Heart right ventricle (tissue), 16 donors: ENCODE data around the gene MEIS3. TPM values are rescaled to one million over a fixed set of nuclear protein-coding genes. Genes with fewer than 3 reads are reported as not detected.

ENCODE experiments used
- ATAC-seq, 8 donors: fragments of 200-7000 bp; cut with Tn5 transposase; one replicate each; pipeline ENCODE4 v1.9.1; 2020; ENCODE audit warnings: mild to moderate bottlenecking in 8 of 8, moderate library complexity in 8 of 8, moderate number of reproducible peaks in 1 of 8
- DNase-seq, 2 donors: peaks; one replicate each; pipeline ENCODE4 v3.0.0-alpha.2; 2020
- H3K27ac ChIP-seq, 10 donors: fragments of 200-600 bp; sonication (generic) in 2 of 10; one replicate each; pipeline versions ENCODE4 v1.5.0 to v1.8.0; 2020 to 2022; ENCODE audit warnings: mild to moderate bottlenecking in 3 of 10
- H3K27me3 ChIP-seq, 7 donors: fragments of 200-600 bp; one replicate each; pipeline ENCODE4 v1.8.0; 2021 to 2022; ENCODE audit warnings: mild to moderate bottlenecking in 2 of 7
- H3K36me3 ChIP-seq, 9 donors: fragments of 200-600 bp; sonication (generic) in 1 of 9; one replicate each; pipeline versions ENCODE4 v1.5.0 to v1.8.0; 2020 to 2022; ENCODE audit warnings: mild to moderate bottlenecking in 2 of 9
- H3K4me1 ChIP-seq, 9 donors: fragments of 200-600 bp; sonication (generic) in 1 of 9; one replicate each; pipeline versions ENCODE4 v1.5.0 to v1.8.0; 2020 to 2022; ENCODE audit warnings: mild to moderate bottlenecking in 4 of 9
- H3K4me3 ChIP-seq, 10 donors: fragments of 200-600 bp; sonication (generic) in 2 of 10; one replicate each; pipeline versions ENCODE4 v1.5.0 to v1.8.0; 2020 to 2022; ENCODE audit warnings: mild to moderate bottlenecking in 7 of 10, moderate library complexity in 2 of 10
- H3K9me3 ChIP-seq, 11 donors: fragments of 200-600 bp in 10 of 11; sonication (generic) in 2 of 11; one replicate each; pipeline versions ENCODE4 v1.5.0 to v1.8.0; 2013 to 2022; ENCODE audit warnings: mild to moderate bottlenecking in 2 of 11, control low read depth in 1 of 11, moderate library complexity in 1 of 11
- CTCF ChIP-seq, 9 donors: fragments of 200-600 bp; sonication (generic) in 2 of 9; IDR thresholded peaks; one replicate each; pipeline versions ENCODE4 v1.5.0 to v1.8.0; 2021 to 2022; ENCODE audit warnings: antibody characterized with exemption in 9 of 9, mild to moderate bottlenecking in 5 of 9, moderate library complexity in 1 of 9
- WGBS, 2 donors: extraction: QIAGEN DNeasy Blood & Tissue Kit; methylation state at CpG; one replicate each; pipeline ENCODE4 v1.1.7; 2013; ENCODE audit warnings: inconsistent platforms in 1 of 2; 5-methylcytosine and 5-hydroxymethylcytosine counted together
- intact Hi-C, 10 donors: fragments of 100-400 bp; cut with DNase I; formaldehyde crosslinking; loops; one replicate each; pipeline versions ENCODE4 v1.11.1 to v1.14.2; 2022
- polyA plus RNA-seq, 2 donors: library from polyadenylated mRNA; stranded (reverse); fragments of 200-250 nt; gene quantifications; one replicate each; pipeline ENCODE4 v1.2.3, GENCODE V29; 2013
- total RNA-seq, 10 donors: library from RNA; stranded (reverse); fragmentation: NEBNext Ultra II Directional in 3 of 10; extraction: Animal tissue kit (Norgen Biotek cat#: 25700) in 3 of 10; gene quantifications; one replicate each; pipeline versions ENCODE4 v1.2.1 to v1.2.4, GENCODE V29; 2021 to 2023
- donor health status: Arrhythmogenic right ventricular cardiomyopathy.
- donor health status: ischemic (EF 13 %, LVEDD 7.1; RV severe dilation, severe dysfunction).
- donor health status: healthy with polysubstance abuse.
- donor health status: DM: no; HTN: yes; CAD: no.
- donor health status: DM: no; HTN: no; CAD: no.
- donor health status: ischemic (EF 25% LVEDD 6.9; RV normal size, moderate dysfunction).
- donor health status: ischemic (EF 25% LVEDD 5.7; RV mildly dilated, moderate dysfunction).
- donor health status: healthy.
- donor health status: DM: yes; HTN: yes; CAD: no.
- donor health status: Ischemic cardiomyopathy.
- donor health status: ischemic (EF 35%, LVEDD 5.7; RV mildly dilated, moderate dysfunction).
- donor health status: nonischemic (EF 11% LVEDD 7.7; RV severe dilation, severe dysfunction).
- donor health status: DM: yes; HTN: yes; CAD: no.
- donor health status: PGD.
- donor health status: ischemic (EF 29% LVEDD 5.4; RV normal size, mild dysfunction).
- donor health status: nonischemic (EF 23%, LVEDD 6.1; RV moderate dilation, normal function).

MEIS3 gene
- total and polyA plus RNA-seq, 12 donors: 0.71 to 7.2 (median 2.5) TPM

- H3K4me1 ChIP-seq: peaks cover 0 to 25% (median 5%) of the 10 kb centered on the region in 9 donors
- WGBS, 2 donors: 3 to 22% methylated on average over 1 of the region's 1 CpG
- DNase-seq: no peak
- H3K4me3 ChIP-seq: no peak overlapping the region
- ATAC-seq: no peak
- no peaks in the 10 kb centered on the region for H3K9me3 ChIP-seq
- peaks cover 7 to 97% (median 75%) of the 10 kb centered on the region in 7 donors for H3K27me3 ChIP-seq
- H3K27ac ChIP-seq: no peak overlapping the region
- intact Hi-C loops: loop anchor here in 3 of 10 donors (10.0 kb wide), 1 partner anchor 128 kb away; no protein-coding TSS in a partner anchor
- no peaks in the 10 kb centered on the region for H3K36me3 ChIP-seq
- no peak for TF ChIP-seq CTCF (IDR thresholded peaks at IDR 0.05)
Measured at GRCh38 chr19:47422417-47423163, 3.3 kb upstream of the MEIS3 start.

- Histone ChIP-seq H3K9me3 (no peaks in the 10 kb centered on the region), H3K27me3 (peaks cover 7 to 99% (median 82%) of the 10 kb centered on the region in 7 donors), H3K27ac (no peak overlapping the region), H3K36me3 (no peaks in the 10 kb centered on the region), H3K4me3 (no peak overlapping the region), H3K4me1 (peaks cover 0 to 23% (median 4%) of the 10 kb centered on the region in 9 donors)
- no peak for ATAC-seq
- no peak for TF ChIP-seq CTCF (IDR thresholded peaks at IDR 0.05)
- intact Hi-C loops: loop anchor here in 3 of 10 donors (10.0 kb wide), 1 partner anchor 127 kb away; no protein-coding TSS in a partner anchor
- DNase-seq: no peak
- WGBS, 2 donors: 2% methylated on average over 31 of the region's 31 CpGs
Measured at GRCh38 chr19:47421844-47422395, 2.6 kb upstream of the MEIS3 start.

GRCh38 chr19:47421244-47421786 is 2.0 kb upstream of the MEIS3 start:
- Histone ChIP-seq H3K27ac (no peak overlapping the region), H3K36me3 (no peaks in the 10 kb centered on the region), H3K4me1 (peaks cover 0 to 23% (median 4%) of the 10 kb centered on the region in 9 donors), H3K4me3 (no peak overlapping the region), H3K9me3 (no peaks in the 10 kb centered on the region), H3K27me3 (peaks cover 7 to 99% (median 88%) of the 10 kb centered on the region in 7 donors)
- ATAC-seq (no peak), DNase-seq (no peak)
- no peak for TF ChIP-seq CTCF (IDR thresholded peaks at IDR 0.05)
- WGBS, 2 donors: 8 to 10% methylated on average over 16 of the region's 16 CpGs
- intact Hi-C loops: loop anchor here in 3 of 10 donors (10.0 kb wide), 1 partner anchor 127 kb away; no protein-coding TSS in a partner anchor

- peaks cover 0 to 23% (median 4%) of the 10 kb centered on the region in 9 donors for H3K4me1 ChIP-seq
- DNase-seq (no peak), ATAC-seq (no peak)
- WGBS, 2 donors: 6 to 14% methylated on average over 19 of the region's 19 CpGs
- H3K4me3 ChIP-seq: no peak overlapping the region
- no peaks in the 10 kb centered on the region for H3K9me3 ChIP-seq
- intact Hi-C loops: loop anchor here in 3 of 10 donors (10.0 kb wide), 1 partner anchor 125 kb away; no protein-coding TSS in a partner anchor
- peaks cover 7 to 97% (median 89%) of the 10 kb centered on the region in 7 donors for H3K27me3 ChIP-seq
- H3K27ac ChIP-seq: no peak overlapping the region
- no peaks in the 10 kb centered on the region for H3K36me3 ChIP-seq
- TF ChIP-seq CTCF (IDR thresholded peaks at IDR 0.05): no peak
Measured at GRCh38 chr19:47419789-47420188, 462 bp upstream of the MEIS3 start.
